Measurements from ENCODE around the gene ADARB1. TPM values are rescaled to one million over a fixed set of nuclear protein-coding genes. Genes with fewer than 3 reads are reported as not detected.

The ADARB1 gene
- total RNA-seq, 1 experiment from 2014 or later: 15.8 TPM

DNA sequence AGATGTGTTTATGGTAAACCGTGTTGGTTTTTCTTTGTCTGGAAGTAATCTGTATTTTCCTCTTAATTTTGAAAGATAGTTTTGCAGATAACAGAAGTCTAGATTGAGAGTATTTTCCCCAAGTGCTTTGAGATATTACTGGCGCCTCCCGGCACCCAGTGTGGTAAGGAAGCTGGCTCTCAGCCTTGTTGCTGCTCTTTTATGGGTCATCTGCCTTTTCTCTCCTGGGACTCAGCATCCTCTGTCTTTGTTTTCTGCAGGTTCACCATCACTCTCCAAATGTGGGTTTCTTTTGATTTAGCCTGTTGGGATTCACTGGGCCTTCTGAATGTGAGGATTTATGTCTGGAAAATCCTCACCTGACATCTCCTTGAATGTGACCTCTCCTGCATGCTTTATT lies 175.9 kb downstream of the ADARB1 start:
- no peak overlapping the region for H2BK20ac ChIP-seq (ENCODE audit: low read depth, low read length, poor library complexity, severe bottlenecking)
- WGBS (ENCODE audit: extremely low coverage, insufficient read length, low lambda C conversion rate): no CpG with 5 or more reads among the region's 3 CpGs
- no peak overlapping the region for H2AK5ac ChIP-seq (ENCODE audit: insufficient read length, low read length)
- peaks cover 9% of the 10 kb centered on the region for H3K27me3 Mint-ChIP-seq (ENCODE audit: low read depth)
- no peak overlapping the region for H2BK5ac ChIP-seq (ENCODE audit: insufficient read length, low read length)
- H3K4me1 Mint-ChIP-seq: peaks cover 17 to 18% of the 10 kb centered on the region in 2 experiments
- H3K9me3 Mint-ChIP-seq: peaks cover 3 to 11% of the 10 kb centered on the region in 2 experiments; a peak in 3 of 5 replicates
- H3K4me2 ChIP-seq (ENCODE audit: insufficient read depth, insufficient read length, low read length): no peak overlapping the region
- H4K5ac ChIP-seq (ENCODE audit: insufficient read length, low read depth, low read length): no peak overlapping the region
- H3K23ac ChIP-seq (ENCODE audit: insufficient read length, low read depth, low read length): no peak overlapping the region
- H3K36me3 Mint-ChIP-seq (ENCODE audit: insufficient read depth in 1 of 3, low read depth in 3 of 3): peaks cover 2 to 11% (median 6%) of the 10 kb centered on the region in 3 experiments; a peak in 6 of 7 replicates
- peaks cover 2% of the 10 kb centered on the region for H3K23me2 ChIP-seq (ENCODE audit: insufficient read length, low read depth, low read length, poor library complexity, severe bottlenecking)
- H4K91ac ChIP-seq (ENCODE audit: insufficient read length, low read depth, low read length): no peak overlapping the region
- no peak overlapping the region for H4K8ac ChIP-seq (replicated peaks; ENCODE audit: insufficient read length, low read depth, low read length)
- no peak overlapping the region for H3K18ac ChIP-seq (ENCODE audit: insufficient read length, low read depth, low read length)
- H3K9me3 ChIP-seq (ENCODE audit: control insufficient read depth, low read depth, low read length): no peaks in the 10 kb centered on the region
- no peaks in the 10 kb centered on the region for H3K4me1 ChIP-seq (ENCODE audit: insufficient read depth, low read length)
- no peaks in the 10 kb centered on the region for H3K79me2 ChIP-seq (ENCODE audit: insufficient read depth, low read length)
- no peak overlapping the region for H3K4ac ChIP-seq (ENCODE audit: low read depth, low read length)
- H3K4me3 Mint-ChIP-seq: no peak overlapping the region
- no peak overlapping the region for H3K27ac Mint-ChIP-seq
- no peaks in the 10 kb centered on the region for H3K79me1 ChIP-seq (ENCODE audit: insufficient read depth, low read depth, low read length, poor library complexity, severe bottlenecking)
- no peak overlapping the region for H3K14ac ChIP-seq (ENCODE audit: insufficient read depth, low read length)
- TF ChIP-seq, protein P1, sequence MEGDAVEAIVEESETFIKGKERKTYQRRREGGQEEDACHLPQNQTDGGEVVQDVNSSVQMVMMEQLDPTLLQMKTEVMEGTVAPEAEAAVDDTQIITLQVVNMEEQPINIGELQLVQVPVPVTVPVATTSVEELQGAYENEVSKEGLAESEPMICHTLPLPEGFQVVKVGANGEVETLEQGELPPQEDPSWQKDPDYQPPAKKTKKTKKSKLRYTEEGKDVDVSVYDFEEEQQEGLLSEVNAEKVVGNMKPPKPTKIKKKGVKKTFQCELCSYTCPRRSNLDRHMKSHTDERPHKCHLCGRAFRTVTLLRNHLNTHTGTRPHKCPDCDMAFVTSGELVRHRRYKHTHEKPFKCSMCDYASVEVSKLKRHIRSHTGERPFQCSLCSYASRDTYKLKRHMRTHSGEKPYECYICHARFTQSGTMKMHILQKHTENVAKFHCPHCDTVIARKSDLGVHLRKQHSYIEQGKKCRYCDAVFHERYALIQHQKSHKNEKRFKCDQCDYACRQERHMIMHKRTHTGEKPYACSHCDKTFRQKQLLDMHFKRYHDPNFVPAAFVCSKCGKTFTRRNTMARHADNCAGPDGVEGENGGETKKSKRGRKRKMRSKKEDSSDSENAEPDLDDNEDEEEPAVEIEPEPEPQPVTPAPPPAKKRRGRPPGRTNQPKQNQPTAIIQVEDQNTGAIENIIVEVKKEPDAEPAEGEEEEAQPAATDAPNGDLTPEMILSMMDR (conservative IDR thresholded peaks at IDR 0.05): no peak
- no peak overlapping the region for H3T11ph ChIP-seq (ENCODE audit: low read length)
- H3K56ac ChIP-seq (ENCODE audit: insufficient read length, low read depth, low read length): no peak overlapping the region
- DNase-seq: no peak
- H3K27me3 ChIP-seq (ENCODE audit: insufficient read depth, low read length): no peaks in the 10 kb centered on the region
- no peak overlapping the region for H2BK120ac ChIP-seq (ENCODE audit: low read depth, low read length, poor library complexity, severe bottlenecking)
- H2AFZ ChIP-seq (ENCODE audit: low read length): no peak overlapping the region
- no peak overlapping the region for H3K27ac ChIP-seq (ENCODE audit: insufficient read length, low read depth, low read length)
- no peaks in the 10 kb centered on the region for H4K20me1 ChIP-seq (ENCODE audit: control insufficient read depth, insufficient read depth, insufficient read length)
- H2BK12ac ChIP-seq (ENCODE audit: insufficient read length, low read depth, low read length): no peak overlapping the region
- no peak overlapping the region for H3K9ac ChIP-seq (ENCODE audit: extremely low read depth, insufficient read length, low read length)
- no peak overlapping the region for H2BK15ac ChIP-seq (ENCODE audit: low read depth, low read length)
